ENCODE measurements around the gene FAM151A. TPM values are rescaled to one million over a fixed set of nuclear protein-coding genes. Genes with fewer than 3 reads are reported as not detected.
A peak's percentile ranks its signal among the peaks of the same experiment; 100 is the strongest.

The FAM151A gene
- total RNA-seq, 6 experiments from 2014 or later: not detected

- Mint-ChIP-seq H3K27me3 (ENCODE audit: insufficient read depth) (peaks cover 4% of the 10 kb centered on the region), H3K4me3 (no peak overlapping the region), H3K27ac (no peak overlapping the region), H3K9me3 (no peaks in the 10 kb centered on the region), H3K4me1 (ENCODE audit: low read depth) (peaks cover 39% of the 10 kb centered on the region), H3K36me3 (ENCODE audit: low read depth) (no peaks in the 10 kb centered on the region)
- no peak for DNase-seq
- TF ChIP-seq CTCF (IDR thresholded peaks at IDR 0.05): no peak
These were observed 50.8 kb downstream of the FAM151A start for GRCh38 chr1:54572542-54572850.

DNA sequence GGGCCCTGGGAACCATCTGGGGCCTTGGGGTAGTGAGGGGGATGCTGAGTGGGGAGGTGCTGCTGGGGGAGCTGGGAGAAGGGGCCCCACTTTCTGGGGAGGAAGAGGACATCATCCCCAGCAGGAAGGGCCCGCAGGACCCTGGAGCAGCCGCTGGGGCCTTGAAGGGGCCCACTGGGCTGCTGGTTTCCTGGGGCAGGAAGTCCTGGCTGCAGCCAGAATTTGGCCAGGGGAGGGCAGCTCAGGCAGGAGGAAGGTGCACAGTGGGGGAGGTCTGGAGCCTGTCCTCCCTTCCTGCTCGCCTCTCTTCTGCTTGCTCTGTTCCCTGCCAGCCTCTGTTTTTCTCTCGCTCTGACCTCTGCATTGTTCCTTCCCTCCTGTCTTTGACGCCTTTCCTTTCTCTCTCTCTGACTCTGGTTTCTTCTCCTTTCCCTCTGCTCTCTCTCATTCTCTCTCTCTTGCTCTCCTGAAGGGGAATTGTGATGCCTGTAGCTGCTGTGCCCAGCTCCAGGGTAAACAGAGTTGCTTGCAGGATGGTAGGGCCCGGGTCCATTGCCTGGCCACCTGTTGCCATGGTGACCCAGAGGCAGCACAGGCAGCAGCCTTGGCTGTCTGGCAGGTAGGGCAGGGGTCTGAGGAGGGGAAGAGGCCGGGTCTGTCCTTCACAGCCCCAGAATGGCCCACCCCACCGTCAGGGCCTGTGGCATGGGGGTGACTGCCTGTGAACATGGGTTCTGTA, 51.4 kb downstream of the FAM151A start:
- Mint-ChIP-seq H3K36me3 (ENCODE audit: low read depth) (no peaks in the 10 kb centered on the region), H3K27ac (peak overlapping the region; percentile 31; the same call in 1 of the 2 replicates), H3K4me3 (no peak overlapping the region), H3K27me3 (ENCODE audit: insufficient read depth) (peaks cover 4% of the 10 kb centered on the region), H3K9me3 (no peaks in the 10 kb centered on the region), H3K4me1 (ENCODE audit: low read depth) (peaks cover 39% of the 10 kb centered on the region)
- TF ChIP-seq CTCF (IDR thresholded peaks at IDR 0.05): no peak
- no peak for DNase-seq

GRCh38 chr1:54571326-54571725, 52.0 kb downstream of the FAM151A start:
- TF ChIP-seq CTCF (IDR thresholded peaks at IDR 0.05): no peak
- Mint-ChIP-seq H3K36me3 (ENCODE audit: low read depth) (no peaks in the 10 kb centered on the region), H3K27me3 (ENCODE audit: insufficient read depth) (peaks cover 4% of the 10 kb centered on the region), H3K9me3 (no peaks in the 10 kb centered on the region), H3K4me1 (ENCODE audit: low read depth) (peaks cover 39% of the 10 kb centered on the region), H3K27ac (no peak overlapping the region), H3K4me3 (no peak overlapping the region)
- no peak for DNase-seq

DNA sequence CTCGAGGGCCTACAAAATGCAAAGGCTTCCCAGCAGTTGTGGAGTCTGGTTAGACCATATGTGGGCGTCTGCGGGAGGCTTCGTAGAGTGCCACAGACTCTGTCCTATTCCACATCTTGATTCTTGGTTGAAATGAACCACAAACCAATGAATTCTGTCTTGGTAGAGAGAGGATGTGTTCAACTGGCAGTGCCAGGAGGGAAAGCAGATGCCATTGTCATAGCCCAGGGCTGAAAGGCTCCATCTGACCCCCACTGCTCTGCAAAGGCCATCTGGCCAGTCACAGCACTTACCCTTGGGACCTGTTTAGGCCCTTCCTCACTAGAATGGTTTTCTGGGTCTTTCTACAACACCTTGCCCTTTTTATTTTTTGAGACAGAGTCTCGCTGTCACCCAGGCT, 53.2 kb downstream of the FAM151A start:
- TF ChIP-seq CTCF (IDR thresholded peaks at IDR 0.05): no peak
- Mint-ChIP-seq H3K36me3 (ENCODE audit: low read depth) (no peaks in the 10 kb centered on the region), H3K4me3 (no peak overlapping the region), H3K27me3 (ENCODE audit: insufficient read depth) (peaks cover 4% of the 10 kb centered on the region), H3K4me1 (ENCODE audit: low read depth) (peaks cover 39% of the 10 kb centered on the region), H3K27ac (no peak overlapping the region), H3K9me3 (no peaks in the 10 kb centered on the region)
- DNase-seq: no peak

DNA sequence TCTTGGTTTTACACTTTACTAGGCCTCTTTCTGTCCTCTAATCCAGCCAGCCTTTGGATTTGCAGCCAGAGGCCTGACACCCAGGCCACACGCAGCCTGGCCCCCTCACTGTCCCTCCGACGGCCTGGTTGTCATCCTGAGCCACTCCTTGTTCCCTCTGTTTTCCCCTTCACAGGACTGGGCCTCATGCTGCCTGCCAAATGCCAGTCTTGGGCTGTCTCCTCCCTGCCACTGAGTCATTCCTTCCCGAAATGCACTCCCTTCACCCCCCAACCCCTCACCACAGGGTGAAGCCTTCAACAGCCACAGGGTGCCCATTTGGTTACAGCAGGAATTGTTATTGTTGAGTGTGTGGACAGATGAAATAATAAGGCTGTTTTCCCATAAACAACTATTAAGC, 54.0 kb downstream of the FAM151A start:
- peak; percentile 28 for DNase-seq
- Mint-ChIP-seq H3K9me3 (no peaks in the 10 kb centered on the region), H3K27ac (peak overlapping the region; percentile 77)

More for the DNA sequence above, 54.0 kb downstream of the FAM151A start:
- Mint-ChIP-seq H3K36me3 (ENCODE audit: low read depth) (no peaks in the 10 kb centered on the region), H3K4me3 (no peak overlapping the region), H3K4me1 (ENCODE audit: low read depth) (peaks cover 39% of the 10 kb centered on the region), H3K27me3 (ENCODE audit: insufficient read depth) (peaks cover 4% of the 10 kb centered on the region)
- no peak for TF ChIP-seq CTCF (IDR thresholded peaks at IDR 0.05)
